ENCODE measurements around the gene RGS17.

Gene RGS17

GRCh38 chr6:153076431-153076830, 54.7 kb downstream of the RGS17 start:
- ChIA-PET POLR2A (no interaction called here), CTCF (no interaction called here)
- TF ChIP-seq SP1 (IDR thresholded peaks at IDR 0.05) (no peak), L3MBTL2 (conservative IDR thresholded peaks at IDR 0.05) (no peak), ZNF384 (IDR thresholded peaks at IDR 0.05) (no peak), TARDBP (IDR thresholded peaks at IDR 0.05) (no peak), HDGF (IDR thresholded peaks at IDR 0.05; ENCODE audit: borderline replicate concordance) (no peak), ELF4 (IDR thresholded peaks at IDR 0.05) (no peak), CTBP1 (IDR thresholded peaks at IDR 0.05; ENCODE audit: borderline replicate concordance) (no peak), BHLHE40 (IDR thresholded peaks at IDR 0.05; ENCODE audit: borderline replicate concordance) (no peak), PKNOX1 (IDR thresholded peaks at IDR 0.05) (no peak), FOXM1 (IDR thresholded peaks at IDR 0.05; ENCODE audit: borderline replicate concordance) (no peak), SUZ12 (IDR thresholded peaks at IDR 0.05) (no peak), ARNT (IDR thresholded peaks at IDR 0.05) (no peak)
- DNase-seq (ENCODE audit: extremely low spot score) = no peak

- TF ChIP-seq LEF1 (IDR thresholded peaks at IDR 0.05; ENCODE audit: borderline replicate concordance) = no peak
- no peak for TF ChIP-seq FOXK2 (IDR thresholded peaks at IDR 0.05)
- TF ChIP-seq PKNOX1 (IDR thresholded peaks at IDR 0.05) = no peak
- no peak for TF ChIP-seq SP1 (IDR thresholded peaks at IDR 0.05)
- TF ChIP-seq TARDBP (IDR thresholded peaks at IDR 0.05) = no peak
- no peak for TF ChIP-seq ARNT (IDR thresholded peaks at IDR 0.05)
- TF ChIP-seq NFRKB (IDR thresholded peaks at IDR 0.05) = no peak
- TF ChIP-seq FOXM1 (IDR thresholded peaks at IDR 0.05; ENCODE audit: borderline replicate concordance) = no peak
- TF ChIP-seq L3MBTL2 (conservative IDR thresholded peaks at IDR 0.05) = no peak
- TF ChIP-seq CTBP1 (IDR thresholded peaks at IDR 0.05; ENCODE audit: borderline replicate concordance) = no peak
- ChIA-PET POLR2A (no interaction called here), CTCF (no interaction called here)
- no peak for DNase-seq (ENCODE audit: extremely low spot score)
These were observed 56.3 kb downstream of the RGS17 start for GRCh38 chr6:153074761-153075160.

- no peak for TF ChIP-seq L3MBTL2 (conservative IDR thresholded peaks at IDR 0.05)
- TF ChIP-seq NFRKB (IDR thresholded peaks at IDR 0.05) = no peak
- TF ChIP-seq FOXK2 (IDR thresholded peaks at IDR 0.05) = no peak
- ChIA-PET POLR2A (no interaction called here), CTCF (no interaction called here)
- no peak for DNase-seq (ENCODE audit: extremely low spot score)
These were observed 57.2 kb downstream of the RGS17 start for GRCh38 chr6:153073841-153074240.

GRCh38 chr6:153070756-153071155, 60.3 kb downstream of the RGS17 start:
- CTCF ChIA-PET = no interaction called here
- TF ChIP-seq BHLHE40 (IDR thresholded peaks at IDR 0.05; ENCODE audit: borderline replicate concordance) (no peak), CTBP1 (IDR thresholded peaks at IDR 0.05; ENCODE audit: borderline replicate concordance) (no peak), FOXA1 (IDR thresholded peaks at IDR 0.05) (no peak), SP1 (IDR thresholded peaks at IDR 0.05) (no peak)
- POLR2A ChIA-PET = no interaction called here
- no peak for DNase-seq (ENCODE audit: extremely low spot score)

- ChIA-PET CTCF (no interaction called here), POLR2A (no interaction called here)
- DNase-seq (ENCODE audit: extremely low spot score) = no peak
- no peak for TF ChIP-seq L3MBTL2 (conservative IDR thresholded peaks at IDR 0.05)
- no peak for TF ChIP-seq ELF4 (IDR thresholded peaks at IDR 0.05)
- TF ChIP-seq NFRKB (IDR thresholded peaks at IDR 0.05) = no peak
- TF ChIP-seq PKNOX1 (IDR thresholded peaks at IDR 0.05) = no peak
- TF ChIP-seq LEF1 (IDR thresholded peaks at IDR 0.05; ENCODE audit: borderline replicate concordance) = no peak
- no peak for TF ChIP-seq FOXK2 (IDR thresholded peaks at IDR 0.05)
- TF ChIP-seq CTBP1 (IDR thresholded peaks at IDR 0.05; ENCODE audit: borderline replicate concordance) = no peak
- TF ChIP-seq ZNF384 (IDR thresholded peaks at IDR 0.05) = no peak
- TF ChIP-seq SP1 (IDR thresholded peaks at IDR 0.05) = no peak
- TF ChIP-seq TARDBP (IDR thresholded peaks at IDR 0.05) = no peak
- TF ChIP-seq FOXA1 (IDR thresholded peaks at IDR 0.05) = no peak
- TF ChIP-seq FOXM1 (IDR thresholded peaks at IDR 0.05; ENCODE audit: borderline replicate concordance) = no peak
- no peak for TF ChIP-seq SUZ12 (IDR thresholded peaks at IDR 0.05)
- TF ChIP-seq BHLHE40 (IDR thresholded peaks at IDR 0.05; ENCODE audit: borderline replicate concordance) = no peak
- TF ChIP-seq HDGF (IDR thresholded peaks at IDR 0.05; ENCODE audit: borderline replicate concordance) = no peak
- no peak for TF ChIP-seq ARNT (IDR thresholded peaks at IDR 0.05)
These were observed 61.2 kb downstream of the RGS17 start for GRCh38 chr6:153069897-153070296.

- TF ChIP-seq FOXK2 (IDR thresholded peaks at IDR 0.05) (no peak), TARDBP (IDR thresholded peaks at IDR 0.05) (no peak), ZNF384 (IDR thresholded peaks at IDR 0.05) (no peak), PKNOX1 (IDR thresholded peaks at IDR 0.05) (no peak), ARNT (IDR thresholded peaks at IDR 0.05) (no peak), ELF4 (IDR thresholded peaks at IDR 0.05) (no peak), FOXM1 (IDR thresholded peaks at IDR 0.05; ENCODE audit: borderline replicate concordance) (no peak), NFRKB (IDR thresholded peaks at IDR 0.05) (no peak), L3MBTL2 (conservative IDR thresholded peaks at IDR 0.05) (no peak), FOXA1 (IDR thresholded peaks at IDR 0.05) (no peak), CTBP1 (IDR thresholded peaks at IDR 0.05; ENCODE audit: borderline replicate concordance) (no peak), SUZ12 (IDR thresholded peaks at IDR 0.05) (no peak), LEF1 (IDR thresholded peaks at IDR 0.05; ENCODE audit: borderline replicate concordance) (no peak)
- ChIA-PET POLR2A (no interaction called here), CTCF (no interaction called here)
- DNase-seq (ENCODE audit: extremely low spot score) = no peak
These were observed 65.9 kb downstream of the RGS17 start for GRCh38 chr6:153065222-153065621.

Measured in HEK293T (cell line).